ENCODE data around the gene ETV4. TPM values are rescaled to one million over a fixed set of nuclear protein-coding genes. Genes with fewer than 3 reads are reported as not detected.

Gene ETV4
- total RNA-seq: 10.7 and 12.8 TPM in 2 replicates
- 11.1 and 14.8 TPM in 2 replicates for polyA plus RNA-seq

DNA sequence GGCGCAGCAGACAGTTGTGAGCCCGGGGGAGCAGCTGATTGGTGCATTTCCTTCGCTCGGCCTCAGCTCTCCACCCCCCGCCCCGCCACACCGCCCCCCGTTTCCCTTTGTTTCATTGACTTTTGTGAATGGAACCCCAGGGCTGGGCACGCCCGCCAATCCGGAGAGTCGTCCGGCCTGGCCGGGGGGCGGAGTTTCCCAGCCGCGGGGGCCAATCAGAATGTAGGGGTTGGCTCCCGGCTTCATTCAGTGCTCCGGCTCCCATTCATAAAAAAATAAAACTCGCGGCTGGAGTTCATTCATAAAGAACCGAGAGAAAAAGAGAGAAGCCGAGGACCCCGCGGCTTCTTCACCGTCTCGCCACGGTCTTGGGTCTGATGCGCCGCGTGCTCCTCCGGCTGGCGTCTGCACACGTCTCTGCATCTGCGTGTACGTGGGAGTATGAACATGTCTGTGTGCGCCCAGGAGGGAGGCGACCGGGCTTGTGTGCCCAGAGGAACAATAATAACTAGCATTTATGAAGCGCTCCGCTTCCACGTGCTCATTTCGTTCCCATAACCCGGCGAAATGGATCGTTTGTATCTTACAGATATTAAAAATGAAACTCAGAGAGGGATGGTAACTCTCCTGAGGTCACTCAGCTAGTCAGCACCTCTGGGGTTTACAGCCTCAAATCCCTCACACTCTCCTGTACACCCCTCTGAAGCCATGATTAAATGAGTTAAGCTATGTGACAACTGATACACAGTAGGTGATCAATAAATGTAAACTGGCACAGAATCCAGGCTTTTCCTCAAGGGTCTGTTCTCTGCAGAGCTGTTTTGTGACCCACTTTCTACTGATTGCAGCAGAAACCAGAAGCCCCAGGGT is at the start of gene ETV4:
Gene ETV4 (minus strand): TSS at position 22 of the 870 bp plus-strand sequence. CDS start 723 bp downstream, outside the sequence.
- H4K20me1 ChIP-seq (ENCODE audit: insufficient read depth, poor library complexity, severe bottlenecking): no peaks in the 10 kb centered on the region
- 4% methylated on average over 34 of the region's 46 CpGs for WGBS (ENCODE audit: low lambda C conversion rate, missing lambda C conversion rate)
- peak within 1 kb of the TSS; percentile 59 for H3K4me3 ChIP-seq
- peak; percentile 95 for DNase-seq (ENCODE audit: low spot score)
- H3K9me3 ChIP-seq (ENCODE audit: low read depth): no peaks in the 10 kb centered on the region
- H3K36me3 ChIP-seq (replicated peaks; ENCODE audit: insufficient read depth, low read depth): no peaks in the 10 kb centered on the region
- peaks cover 15% of the 10 kb centered on the region for H3K4me1 ChIP-seq (ENCODE audit: insufficient read depth)
- H3K27ac ChIP-seq: peak within 1 kb of the TSS; percentile 72
- no peaks in the 10 kb centered on the region for H3K9me2 ChIP-seq (replicated peaks; ENCODE audit: insufficient read depth)
- TF ChIP-seq EZH2phosphoT487 (IDR thresholded peaks at IDR 0.05; ENCODE audit: low read depth, severe bottlenecking, unreplicated experiment): no peak
- no peak for TF ChIP-seq EZH2 (IDR thresholded peaks at IDR 0.05; ENCODE audit: borderline replicate concordance)
- TF ChIP-seq, protein P1, sequence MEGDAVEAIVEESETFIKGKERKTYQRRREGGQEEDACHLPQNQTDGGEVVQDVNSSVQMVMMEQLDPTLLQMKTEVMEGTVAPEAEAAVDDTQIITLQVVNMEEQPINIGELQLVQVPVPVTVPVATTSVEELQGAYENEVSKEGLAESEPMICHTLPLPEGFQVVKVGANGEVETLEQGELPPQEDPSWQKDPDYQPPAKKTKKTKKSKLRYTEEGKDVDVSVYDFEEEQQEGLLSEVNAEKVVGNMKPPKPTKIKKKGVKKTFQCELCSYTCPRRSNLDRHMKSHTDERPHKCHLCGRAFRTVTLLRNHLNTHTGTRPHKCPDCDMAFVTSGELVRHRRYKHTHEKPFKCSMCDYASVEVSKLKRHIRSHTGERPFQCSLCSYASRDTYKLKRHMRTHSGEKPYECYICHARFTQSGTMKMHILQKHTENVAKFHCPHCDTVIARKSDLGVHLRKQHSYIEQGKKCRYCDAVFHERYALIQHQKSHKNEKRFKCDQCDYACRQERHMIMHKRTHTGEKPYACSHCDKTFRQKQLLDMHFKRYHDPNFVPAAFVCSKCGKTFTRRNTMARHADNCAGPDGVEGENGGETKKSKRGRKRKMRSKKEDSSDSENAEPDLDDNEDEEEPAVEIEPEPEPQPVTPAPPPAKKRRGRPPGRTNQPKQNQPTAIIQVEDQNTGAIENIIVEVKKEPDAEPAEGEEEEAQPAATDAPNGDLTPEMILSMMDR (IDR thresholded peaks at IDR 0.05; ENCODE audit: poor library complexity): no peak
- peaks cover 26% of the 10 kb centered on the region for H3K27me3 ChIP-seq
- no peaks in the 10 kb centered on the region for H3K79me2 ChIP-seq
- H2AFZ ChIP-seq: peak within 1 kb of the TSS; percentile 43
- H3K4me2 ChIP-seq: peak within 1 kb of the TSS; percentile 99

DNA sequence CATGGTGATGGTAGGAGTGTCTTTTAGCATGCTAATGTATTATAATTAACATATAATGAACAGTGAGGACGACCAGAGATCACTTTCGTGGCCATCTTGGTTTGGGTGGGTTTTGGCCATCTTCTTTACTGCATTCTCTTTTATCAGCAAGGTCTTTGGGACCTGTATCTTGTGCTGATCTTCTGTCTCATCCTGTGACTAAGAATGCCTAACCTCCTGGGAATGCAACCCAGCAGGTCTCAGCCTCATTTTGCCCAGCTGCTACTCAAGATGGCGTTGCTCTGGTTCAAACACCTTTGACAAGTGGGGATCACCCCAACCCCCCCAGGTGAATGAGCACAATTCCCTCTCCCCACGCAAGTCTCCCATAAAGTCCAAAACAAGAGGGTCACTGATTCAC is 49.3 kb upstream of the ETV4 start:
- H3K27ac ChIP-seq: no peak overlapping the region
- H4K20me1 ChIP-seq (ENCODE audit: insufficient read depth, poor library complexity, severe bottlenecking): no peaks in the 10 kb centered on the region
- no peaks in the 10 kb centered on the region for H3K9me3 ChIP-seq (ENCODE audit: low read depth)
- no peak overlapping the region for H3K4me2 ChIP-seq
- H3K9me2 ChIP-seq (replicated peaks; ENCODE audit: insufficient read depth): no peaks in the 10 kb centered on the region
- H3K4me3 ChIP-seq: no peak overlapping the region
- no peaks in the 10 kb centered on the region for H3K27me3 ChIP-seq
- WGBS (ENCODE audit: low lambda C conversion rate, missing lambda C conversion rate): 79% methylated on average over 4 of the region's 4 CpGs
- H3K4me1 ChIP-seq (ENCODE audit: insufficient read depth): peaks cover 11% of the 10 kb centered on the region
- H3K36me3 ChIP-seq (replicated peaks; ENCODE audit: insufficient read depth, low read depth): no peaks in the 10 kb centered on the region
- no peaks in the 10 kb centered on the region for H3K79me2 ChIP-seq
- H2AFZ ChIP-seq: no peak overlapping the region
- TF ChIP-seq, protein P1 (IDR thresholded peaks at IDR 0.05; ENCODE audit: poor library complexity): no peak
- TF ChIP-seq EZH2phosphoT487 (IDR thresholded peaks at IDR 0.05; ENCODE audit: low read depth, severe bottlenecking, unreplicated experiment) (no peak), EZH2 (IDR thresholded peaks at IDR 0.05; ENCODE audit: borderline replicate concordance) (no peak)
- no peak for DNase-seq (ENCODE audit: low spot score)

DNA sequence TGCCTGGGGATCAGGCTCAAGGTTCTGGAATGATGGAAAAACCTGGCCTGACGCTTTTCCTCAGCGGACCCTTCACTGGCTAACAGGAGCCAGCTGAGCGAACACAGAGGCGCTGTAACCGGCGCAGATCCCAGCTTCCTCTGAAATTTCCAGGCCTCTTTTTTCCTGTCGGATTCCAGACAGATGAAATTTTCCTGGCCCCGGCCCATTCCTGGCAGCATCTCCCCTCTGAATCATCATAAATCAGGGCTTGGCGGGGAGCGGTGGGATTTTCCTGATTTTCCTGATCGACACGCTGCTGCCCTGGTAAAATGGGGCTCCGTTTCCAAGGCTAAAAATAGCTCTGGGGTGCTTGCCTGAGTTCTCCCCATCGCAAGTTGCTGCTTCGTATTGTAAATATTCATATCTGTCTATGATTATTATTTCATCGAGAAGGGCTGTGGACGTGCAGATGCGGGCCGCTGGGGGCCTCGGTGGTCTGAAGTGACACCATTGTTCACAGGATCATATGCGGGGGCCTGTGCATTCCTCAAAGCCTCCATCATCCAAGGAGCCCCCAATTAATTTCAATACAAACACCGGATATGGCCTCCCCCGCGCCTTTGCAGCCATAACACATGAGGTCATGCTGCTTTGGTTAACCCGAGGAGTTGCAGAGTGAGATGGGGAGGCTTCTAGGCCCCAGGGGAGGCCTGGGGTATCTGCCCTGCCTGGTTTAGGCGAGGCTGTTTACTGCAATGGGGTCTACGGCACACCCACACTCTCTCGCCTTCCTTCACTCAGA is 45.8 kb upstream of the ETV4 start:
- Histone ChIP-seq H3K79me2 (no peaks in the 10 kb centered on the region), H3K9me2 (replicated peaks; ENCODE audit: insufficient read depth) (no peaks in the 10 kb centered on the region), H4K20me1 (ENCODE audit: insufficient read depth, poor library complexity, severe bottlenecking) (no peaks in the 10 kb centered on the region), H3K27ac (peak overlapping the region; percentile 70), H3K4me1 (ENCODE audit: insufficient read depth) (peaks cover 7% of the 10 kb centered on the region), H3K36me3 (replicated peaks; ENCODE audit: insufficient read depth, low read depth) (no peaks in the 10 kb centered on the region), H3K9me3 (ENCODE audit: low read depth) (no peaks in the 10 kb centered on the region), H3K4me3 (no peak overlapping the region), H2AFZ (no peak overlapping the region), H3K27me3 (no peaks in the 10 kb centered on the region), H3K4me2 (peak overlapping the region; percentile 25)
- no peak for TF ChIP-seq EZH2 (IDR thresholded peaks at IDR 0.05; ENCODE audit: borderline replicate concordance)
- TF ChIP-seq, protein P1 (IDR thresholded peaks at IDR 0.05; ENCODE audit: poor library complexity): no peak
- TF ChIP-seq EZH2phosphoT487 (IDR thresholded peaks at IDR 0.05; ENCODE audit: low read depth, severe bottlenecking, unreplicated experiment): no peak
- WGBS (ENCODE audit: low lambda C conversion rate, missing lambda C conversion rate): 56% methylated on average over 28 of the region's 28 CpGs
- peak; percentile 73 for DNase-seq (ENCODE audit: low spot score)
